A549 treated with Hydrocortisone at 1 μM for 4 hours (cell line): Measurements from ENCODE around the gene TUFT1. TPM values are rescaled to one million over a fixed set of nuclear protein-coding genes. Genes with fewer than 3 reads are reported as not detected.

Experiments
- total RNA-seq: library from RNA; stranded (reverse); fragments of 200-300 nt; extraction: Qiagen RNA extraction; gene quantifications from 5 replicates; pipeline ENCODE4 v1.2.3, GENCODE V29; 2022

The TUFT1 gene, protein sequence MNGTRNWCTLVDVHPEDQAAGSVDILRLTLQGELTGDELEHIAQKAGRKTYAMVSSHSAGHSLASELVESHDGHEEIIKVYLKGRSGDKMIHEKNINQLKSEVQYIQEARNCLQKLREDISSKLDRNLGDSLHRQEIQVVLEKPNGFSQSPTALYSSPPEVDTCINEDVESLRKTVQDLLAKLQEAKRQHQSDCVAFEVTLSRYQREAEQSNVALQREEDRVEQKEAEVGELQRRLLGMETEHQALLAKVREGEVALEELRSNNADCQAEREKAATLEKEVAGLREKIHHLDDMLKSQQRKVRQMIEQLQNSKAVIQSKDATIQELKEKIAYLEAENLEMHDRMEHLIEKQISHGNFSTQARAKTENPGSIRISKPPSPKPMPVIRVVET
- total RNA-seq: 8.0 to 9.1 TPM (median 8.8 TPM) in 5 replicates

GRCh38 chr1:151540021-151540981 lies at the start of gene TUFT1:
TUFT1 (plus strand) TSS chr1:151540309; CDS start chr1:151540367, 58 bp downstream.

GRCh38 chr1:151510957-151511635 lies 29.0 kb upstream of the TUFT1 start, which contains the start of gene CGN:
CGN (plus strand) TSS chr1:151511387; CDS start chr1:151518520, 7,133 bp downstream.

DNA sequence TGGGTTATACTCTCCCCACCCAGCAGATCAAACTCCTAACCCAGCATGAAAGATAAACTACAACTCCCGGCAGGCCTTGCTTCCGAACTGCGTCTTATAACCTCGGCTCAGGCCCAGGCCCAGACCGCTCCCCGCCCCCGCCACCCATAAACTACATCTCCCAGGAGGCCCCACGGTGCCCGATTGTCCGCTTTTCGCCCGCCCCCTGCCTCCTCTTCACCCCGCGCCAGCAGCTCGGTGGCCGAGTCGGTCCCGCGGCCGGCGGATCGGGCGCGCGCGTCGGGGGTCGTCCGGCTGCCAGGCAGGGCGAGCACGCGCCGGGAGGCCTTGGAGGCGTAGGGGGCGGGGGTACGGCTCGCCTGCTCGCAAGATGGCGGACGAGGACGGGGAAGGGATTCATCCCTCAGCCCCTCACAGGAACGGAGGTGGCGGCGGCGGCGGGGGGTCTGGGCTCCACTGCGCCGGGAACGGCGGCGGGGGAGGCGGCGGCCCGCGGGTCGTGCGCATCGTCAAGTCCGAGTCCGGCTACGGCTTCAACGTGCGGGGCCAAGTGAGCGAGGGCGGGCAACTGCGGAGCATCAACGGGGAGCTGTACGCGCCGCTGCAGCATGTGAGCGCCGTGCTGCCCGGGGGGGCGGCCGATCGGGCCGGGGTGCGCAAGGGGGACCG lies 71.9 kb downstream of the TUFT1 start, which contains the start of gene SNX27:
Gene SNX27 (plus strand): TSS at position 219 of the 669 bp plus-strand sequence. CDS start 152 bp downstream, at position 371.

Other genes with a start within 250 kb of the TUFT1 start
- gene PI4KB, start 212.9 kb upstream of the TUFT1 start, total RNA-seq: 23.7 to 26.5 TPM (median 24.6 TPM) in 5 replicates
- gene RFX5, start 193.1 kb upstream of the TUFT1 start, total RNA-seq: 16.5 to 24.4 TPM (median 21.4 TPM) in 5 replicates
- gene SELENBP1, start 167.6 kb upstream of the TUFT1 start, total RNA-seq: 6.1 to 7.8 TPM (median 7.5 TPM) in 5 replicates
- 361 to 442 TPM (median 418 TPM) in 5 replicates for gene PSMB4, start 140.7 kb upstream of the TUFT1 start, total RNA-seq
- 16.9 to 20.9 TPM (median 18.8 TPM) in 5 replicates for gene POGZ, start 80.8 kb upstream of the TUFT1 start, total RNA-seq
- 2.0 to 2.4 TPM (median 2.3 TPM) in 5 replicates for gene CGN, start 28.9 kb upstream of the TUFT1 start, total RNA-seq
- 7.3 to 13.8 TPM (median 7.8 TPM) in 5 replicates for gene SNX27, start 71.7 kb downstream of the TUFT1 start, total RNA-seq
- not detected in 5 replicates for gene CELF3, start 176.5 kb downstream of the TUFT1 start, total RNA-seq
- gene RIIAD1, start 181.2 kb downstream of the TUFT1 start, total RNA-seq: 0.41 TPM in 1 of 5 replicates, not detected in the others
- gene MRPL9, start 223.2 kb downstream of the TUFT1 start, total RNA-seq: 68.3 to 87.8 TPM (median 85.6 TPM) in 5 replicates